ENCODE data around the gene OR10G8. TPM values are rescaled to one million over a fixed set of nuclear protein-coding genes. Genes with fewer than 3 reads are reported as not detected.

The OR10G8 gene
- total RNA-seq, 1 experiment from 2014 or later = not detected

DNA sequence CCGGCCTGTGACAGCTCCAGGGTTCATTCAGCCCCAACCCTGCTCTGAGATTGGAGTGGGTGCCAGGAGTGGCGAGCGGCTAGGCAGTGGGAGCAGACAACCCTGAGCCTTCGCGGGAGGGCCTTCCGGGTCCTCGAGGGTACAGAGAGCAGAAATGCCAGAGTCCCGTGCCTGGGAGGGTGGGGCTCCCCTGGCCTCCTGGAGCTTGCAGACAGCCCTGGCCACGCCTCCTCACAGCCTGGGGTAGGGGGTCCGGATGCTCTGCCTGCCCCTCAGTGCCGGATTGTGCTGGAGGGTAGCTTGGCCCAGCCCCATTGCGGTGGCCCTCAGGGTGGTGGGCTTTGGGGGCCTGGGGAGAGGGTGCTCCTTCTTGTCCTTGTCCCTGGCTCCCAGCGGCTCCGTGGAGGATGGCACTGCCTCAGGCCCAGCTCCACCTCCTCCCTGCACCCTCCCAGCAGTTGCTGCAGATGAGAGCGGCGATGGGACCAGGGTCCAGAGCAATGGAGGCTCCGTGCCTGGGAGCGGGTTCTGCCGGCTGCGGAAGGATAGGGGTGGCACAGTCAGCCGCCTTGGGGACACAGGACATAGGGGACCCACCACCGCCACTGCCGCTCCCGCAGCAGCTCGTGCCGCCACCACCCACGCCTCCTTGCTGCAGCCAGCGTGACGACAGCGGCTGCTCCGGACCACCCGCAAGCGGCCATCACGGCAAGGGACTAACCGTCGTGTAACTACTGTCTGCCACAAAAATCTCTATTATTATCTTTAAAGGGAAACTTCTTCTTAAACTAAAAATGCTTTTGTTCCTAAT, 49.4 kb downstream of the OR10G8 start:
- POLR2A ChIA-PET = no interaction called here
- TF ChIP-seq EZH2phosphoT487 (IDR thresholded peaks at IDR 0.05; ENCODE audit: borderline replicate concordance) = no peak
- no peak for TF ChIP-seq SIN3A (IDR thresholded peaks at IDR 0.05; ENCODE audit: low read depth)
- TF ChIP-seq, protein P1, sequence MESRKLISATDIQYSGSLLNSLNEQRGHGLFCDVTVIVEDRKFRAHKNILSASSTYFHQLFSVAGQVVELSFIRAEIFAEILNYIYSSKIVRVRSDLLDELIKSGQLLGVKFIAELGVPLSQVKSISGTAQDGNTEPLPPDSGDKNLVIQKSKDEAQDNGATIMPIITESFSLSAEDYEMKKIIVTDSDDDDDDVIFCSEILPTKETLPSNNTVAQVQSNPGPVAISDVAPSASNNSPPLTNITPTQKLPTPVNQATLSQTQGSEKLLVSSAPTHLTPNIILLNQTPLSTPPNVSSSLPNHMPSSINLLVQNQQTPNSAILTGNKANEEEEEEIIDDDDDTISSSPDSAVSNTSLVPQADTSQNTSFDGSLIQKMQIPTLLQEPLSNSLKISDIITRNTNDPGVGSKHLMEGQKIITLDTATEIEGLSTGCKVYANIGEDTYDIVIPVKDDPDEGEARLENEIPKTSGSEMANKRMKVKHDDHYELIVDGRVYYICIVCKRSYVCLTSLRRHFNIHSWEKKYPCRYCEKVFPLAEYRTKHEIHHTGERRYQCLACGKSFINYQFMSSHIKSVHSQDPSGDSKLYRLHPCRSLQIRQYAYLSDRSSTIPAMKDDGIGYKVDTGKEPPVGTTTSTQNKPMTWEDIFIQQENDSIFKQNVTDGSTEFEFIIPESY (IDR thresholded peaks at IDR 0.05; ENCODE audit: extremely low read depth, insufficient replicate concordance, low read length) = no peak
- TF ChIP-seq, protein P2, sequence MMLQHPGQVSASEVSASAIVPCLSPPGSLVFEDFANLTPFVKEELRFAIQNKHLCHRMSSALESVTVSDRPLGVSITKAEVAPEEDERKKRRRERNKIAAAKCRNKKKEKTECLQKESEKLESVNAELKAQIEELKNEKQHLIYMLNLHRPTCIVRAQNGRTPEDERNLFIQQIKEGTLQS (IDR thresholded peaks at IDR 0.05) = no peak
- no peak for TF ChIP-seq ELF1 (IDR thresholded peaks at IDR 0.05; ENCODE audit: borderline replicate concordance, low read depth)
- TF ChIP-seq SP1 (IDR thresholded peaks at IDR 0.05; ENCODE audit: low read depth) = no peak
- TF ChIP-seq CBX3 (IDR thresholded peaks at IDR 0.05; ENCODE audit: low read depth) = no peak
- no peak for TF ChIP-seq FOSL1 (IDR thresholded peaks at IDR 0.05; ENCODE audit: low read depth)
- RAD21 ChIA-PET (ENCODE audit: low non-redundant PET in 1 of 2, low total read pairs in 2 of 2, uncharacterized antibody in 2 of 2, unreplicated experiment in 2 of 2) = no interaction called here
- H3K4me2 ChIP-seq (ENCODE audit: low read length) = no peak overlapping the region
- intact Hi-C loops (cut with micrococcal nuclease) = no loop called here
- no peak overlapping the region for H3K27ac ChIP-seq (ENCODE audit: low read depth, low read length)
- CTCF ChIA-PET = no interaction called here
- no peaks in the 10 kb centered on the region for H3K4me1 ChIP-seq (ENCODE audit: control insufficient read depth in 1 of 2, insufficient read depth in 2 of 2, low read length in 2 of 2)
- H3K9ac ChIP-seq (ENCODE audit: low read length) = no peak overlapping the region
- no TSS peak for BruUV-seq (replicated peaks)
- no peak overlapping the region for H2AFZ ChIP-seq (ENCODE audit: low read depth, low read length, poor library complexity, severe bottlenecking)
- H3K36me3 ChIP-seq (ENCODE audit: control insufficient read depth in 1 of 2, insufficient read depth in 2 of 2, low read length in 2 of 2) = no peaks in the 10 kb centered on the region
- no peaks in the 10 kb centered on the region for H3K79me2 ChIP-seq (ENCODE audit: insufficient read depth, low read length)
- no peaks in the 10 kb centered on the region for H4K20me1 ChIP-seq (ENCODE audit: insufficient read depth)
- peaks cover 29% of the 10 kb centered on the region for H3K27me3 ChIP-seq (ENCODE audit: insufficient read depth, low read length)
- DNase-seq (ENCODE audit: low read depth, low spot score) = no peak
- H3K9me3 ChIP-seq (ENCODE audit: control insufficient read depth in 1 of 2, insufficient read depth in 1 of 2, low read depth in 1 of 2, low read length in 2 of 2) = no peaks in the 10 kb centered on the region
- ATAC-seq = no peak
- no peak overlapping the region for H3K4me3 ChIP-seq (replicated peaks in 1 of 2; ENCODE audit: low read depth in 1 of 2, low read length in 2 of 2)
- H3K9me2 ChIP-seq (ENCODE audit: insufficient read depth) = no peaks in the 10 kb centered on the region
